K562 (cell line): Measurements from ENCODE around the gene GABARAP. TPM values are rescaled to one million over a fixed set of nuclear protein-coding genes. Genes with fewer than 3 reads are reported as not detected.

Experiments used
- CHD2 ChIP-seq: IDR thresholded peaks from 2 replicates; pipeline ENCODE4 v1.6.1; 2011; ENCODE audit warnings: low read depth, low read length
- JUNB ChIP-seq: fragments of 450-650 bp; formaldehyde crosslinking; conservative IDR thresholded peaks from 2 replicates; pipeline ENCODE4 v1.4.0; 2020; ENCODE audit warnings: mild to moderate bottlenecking
- NCOA1 ChIP-seq: fragments of 450-650 bp; IDR thresholded peaks from 2 replicates; pipeline ENCODE4 v1.6.1; 2016; ENCODE audit warnings: low read depth
- NRF1 ChIP-seq, 2 experiments: fragments of 450-650 bp; IDR thresholded peaks in 1 of 2; conservative IDR thresholded peaks in 1 of 2; 2 replicates each; pipeline ENCODE4 v1.6.1; 2014; ENCODE audit warnings: mild to moderate bottlenecking in 2 of 2
- PHB2 ChIP-seq: fragments of 450-650 bp; IDR thresholded peaks from 2 replicates; pipeline ENCODE4 v1.6.1; 2017; ENCODE audit warnings: low read depth
- PHF8 ChIP-seq: fragments of 200-600 bp; sonication (generic); IDR thresholded peaks from 2 replicates; pipeline ENCODE4 v1.6.1; 2012; ENCODE audit warnings: mixed run types, mild to moderate bottlenecking, inconsistent platforms, low read length, moderate library complexity, borderline replicate concordance
- TFAM ChIP-seq: fragments of 250-450 bp; sonication (Bioruptor Pico); conservative IDR thresholded peaks from 2 replicates; pipeline ENCODE4 v1.5.0; 2021; ENCODE audit warnings: mild to moderate bottlenecking, moderate library complexity
- TRIM28 ChIP-seq: fragments of 450-650 bp; IDR thresholded peaks from 2 replicates; pipeline ENCODE4 v1.6.1; 2017
- VEZF1 ChIP-seq: fragments of 200-800 bp; sonication (Bioruptor generic); IDR thresholded peaks from 2 replicates; pipeline ENCODE4 v1.6.1; 2017; ENCODE audit warnings: missing genetic modification characterization, missing compliant biosample characterization
- ZKSCAN3 ChIP-seq: fragments of 250-450 bp; sonication (Bioruptor Pico); IDR thresholded peaks from 2 replicates; pipeline ENCODE4 v1.4.0; 2020
- ZNF143 ChIP-seq: sonication (generic); formaldehyde crosslinking; IDR thresholded peaks from 2 replicates; pipeline ENCODE4 v1.9.0; 2022; ENCODE audit warnings: mild to moderate bottlenecking, missing genetic modification reagents
- ZNF740 ChIP-seq, 3 experiments: fragments of 200-800 bp in 1 of 3; sonication (Bioruptor generic) in 1 of 3; sonication (generic) in 1 of 3; formaldehyde crosslinking in 1 of 3; IDR thresholded peaks; 2 replicates each; pipeline versions ENCODE4 v1.6.1 to v1.8.0; 2016 to 2022; ENCODE audit warnings: mild to moderate bottlenecking in 2 of 3, missing compliant biosample characterization in 2 of 3, missing genetic modification characterization in 2 of 3, missing genetic modification reagents in 1 of 3
- polyA plus RNA-seq, 8 experiments: library from polyadenylated mRNA; depleted of rRNA in 4 of 8; stranded (reverse) in 5 of 8; unstranded in 3 of 8; fragments of >200 nt; fragmentation: Nextera tagmentation in 2 of 8; fragmentation: Illumina TruSeq in 1 of 8; extraction: Ambion mirVana in 2 of 8; extraction: Trizol in 1 of 8; gene quantifications; 2 replicates each; pipeline versions ENCODE4 v1.2.1 to v1.2.3, GENCODE V29; 2011 to 2014; ENCODE audit warnings: inconsistent platforms in 1 of 8, missing spikeins in 1 of 8
- total RNA-seq, 7 experiments: library from RNA; depleted of rRNA in 6 of 7; stranded (reverse); fragments of >200 nt in 6 of 7; fragmentation: Illumina TruSeq in 2 of 7; extraction: Trizol in 2 of 7; gene quantifications; 2 replicates each; pipeline versions ENCODE4 v1.2.1 to v1.2.3, GENCODE V29; 2011 to 2021; ENCODE audit warnings: low replicate concordance in 1 of 7
- TF ChIP-seq, protein P1 (sequence below): fragments of 450-650 bp; IDR thresholded peaks from 2 replicates; pipeline ENCODE4 v1.6.1; 2018; ENCODE audit not compliant: partially characterized antibody
- TF ChIP-seq, protein P2 (sequence below): fragments of 150-350 bp; IDR thresholded peaks from 2 replicates; pipeline ENCODE4 v1.6.1; 2014; ENCODE audit warnings: low read depth, mild to moderate bottlenecking, low read length, borderline replicate concordance
- TF ChIP-seq, protein P3 (sequence below): fragments of 250-450 bp; sonication (Bioruptor Pico); IDR thresholded peaks from 2 replicates; pipeline ENCODE4 v1.5.0; 2020; ENCODE audit warnings: mild to moderate bottlenecking

The GABARAP gene
- total and polyA plus RNA-seq, 9 of the 15 experiments (the other 6 are each of a cell fraction or from before 2014, with no cell fraction given), result 47.5 to 373 (median 152) TPM

GRCh38 chr17:7217113-7217987 lies 24.9 kb downstream of the GABARAP start (continued):
- TF ChIP-seq, protein P1, sequence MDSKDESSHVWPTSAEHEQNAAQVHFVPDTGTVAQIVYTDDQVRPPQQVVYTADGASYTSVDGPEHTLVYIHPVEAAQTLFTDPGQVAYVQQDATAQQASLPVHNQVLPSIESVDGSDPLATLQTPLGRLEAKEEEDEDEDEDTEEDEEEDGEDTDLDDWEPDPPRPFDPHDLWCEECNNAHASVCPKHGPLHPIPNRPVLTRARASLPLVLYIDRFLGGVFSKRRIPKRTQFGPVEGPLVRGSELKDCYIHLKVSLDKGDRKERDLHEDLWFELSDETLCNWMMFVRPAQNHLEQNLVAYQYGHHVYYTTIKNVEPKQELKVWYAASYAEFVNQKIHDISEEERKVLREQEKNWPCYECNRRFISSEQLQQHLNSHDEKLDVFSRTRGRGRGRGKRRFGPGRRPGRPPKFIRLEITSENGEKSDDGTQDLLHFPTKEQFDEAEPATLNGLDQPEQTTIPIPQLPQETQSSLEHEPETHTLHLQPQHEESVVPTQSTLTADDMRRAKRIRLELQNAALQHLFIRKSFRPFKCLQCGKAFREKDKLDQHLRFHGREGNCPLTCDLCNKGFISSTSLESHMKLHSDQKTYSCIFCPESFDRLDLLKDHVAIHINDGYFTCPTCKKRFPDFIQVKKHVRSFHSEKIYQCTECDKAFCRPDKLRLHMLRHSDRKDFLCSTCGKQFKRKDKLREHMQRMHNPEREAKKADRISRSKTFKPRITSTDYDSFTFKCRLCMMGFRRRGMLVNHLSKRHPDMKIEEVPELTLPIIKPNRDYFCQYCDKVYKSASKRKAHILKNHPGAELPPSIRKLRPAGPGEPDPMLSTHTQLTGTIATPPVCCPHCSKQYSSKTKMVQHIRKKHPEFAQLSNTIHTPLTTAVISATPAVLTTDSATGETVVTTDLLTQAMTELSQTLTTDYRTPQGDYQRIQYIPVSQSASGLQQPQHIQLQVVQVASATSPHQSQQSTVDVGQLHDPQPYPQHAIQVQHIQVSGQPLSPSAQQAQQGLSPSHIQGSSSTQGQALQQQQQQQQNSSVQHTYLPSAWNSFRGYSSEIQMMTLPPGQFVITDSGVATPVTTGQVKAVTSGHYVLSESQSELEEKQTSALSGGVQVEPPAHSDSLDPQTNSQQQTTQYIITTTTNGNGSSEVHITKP, result no peak
- peak; percentile 21; the same call in 1 of the 2 replicates for TF ChIP-seq PHF8
- TF ChIP-seq ZNF143, result no peak
- TF ChIP-seq PHB2, result no peak
- TF ChIP-seq TRIM28, result no peak
- TF ChIP-seq ZNF740 (CRISPR knock-in tag; IDR thresholded peaks at IDR 0.05), result peak; percentile 93
- peak in 1 of 2 experiments; percentile 71; a peak in 2 of 4 replicates for TF ChIP-seq ZNF740 (tag; IDR thresholded peaks at IDR 0.05)
- TF ChIP-seq, protein P2, sequence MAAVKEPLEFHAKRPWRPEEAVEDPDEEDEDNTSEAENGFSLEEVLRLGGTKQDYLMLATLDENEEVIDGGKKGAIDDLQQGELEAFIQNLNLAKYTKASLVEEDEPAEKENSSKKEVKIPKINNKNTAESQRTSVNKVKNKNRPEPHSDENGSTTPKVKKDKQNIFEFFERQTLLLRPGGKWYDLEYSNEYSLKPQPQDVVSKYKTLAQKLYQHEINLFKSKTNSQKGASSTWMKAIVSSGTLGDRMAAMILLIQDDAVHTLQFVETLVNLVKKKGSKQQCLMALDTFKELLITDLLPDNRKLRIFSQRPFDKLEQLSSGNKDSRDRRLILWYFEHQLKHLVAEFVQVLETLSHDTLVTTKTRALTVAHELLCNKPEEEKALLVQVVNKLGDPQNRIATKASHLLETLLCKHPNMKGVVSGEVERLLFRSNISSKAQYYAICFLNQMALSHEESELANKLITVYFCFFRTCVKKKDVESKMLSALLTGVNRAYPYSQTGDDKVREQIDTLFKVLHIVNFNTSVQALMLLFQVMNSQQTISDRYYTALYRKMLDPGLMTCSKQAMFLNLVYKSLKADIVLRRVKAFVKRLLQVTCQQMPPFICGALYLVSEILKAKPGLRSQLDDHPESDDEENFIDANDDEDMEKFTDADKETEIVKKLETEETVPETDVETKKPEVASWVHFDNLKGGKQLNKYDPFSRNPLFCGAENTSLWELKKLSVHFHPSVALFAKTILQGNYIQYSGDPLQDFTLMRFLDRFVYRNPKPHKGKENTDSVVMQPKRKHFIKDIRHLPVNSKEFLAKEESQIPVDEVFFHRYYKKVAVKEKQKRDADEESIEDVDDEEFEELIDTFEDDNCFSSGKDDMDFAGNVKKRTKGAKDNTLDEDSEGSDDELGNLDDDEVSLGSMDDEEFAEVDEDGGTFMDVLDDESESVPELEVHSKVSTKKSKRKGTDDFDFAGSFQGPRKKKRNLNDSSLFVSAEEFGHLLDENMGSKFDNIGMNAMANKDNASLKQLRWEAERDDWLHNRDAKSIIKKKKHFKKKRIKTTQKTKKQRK, result no peak
- TF ChIP-seq, protein P3, sequence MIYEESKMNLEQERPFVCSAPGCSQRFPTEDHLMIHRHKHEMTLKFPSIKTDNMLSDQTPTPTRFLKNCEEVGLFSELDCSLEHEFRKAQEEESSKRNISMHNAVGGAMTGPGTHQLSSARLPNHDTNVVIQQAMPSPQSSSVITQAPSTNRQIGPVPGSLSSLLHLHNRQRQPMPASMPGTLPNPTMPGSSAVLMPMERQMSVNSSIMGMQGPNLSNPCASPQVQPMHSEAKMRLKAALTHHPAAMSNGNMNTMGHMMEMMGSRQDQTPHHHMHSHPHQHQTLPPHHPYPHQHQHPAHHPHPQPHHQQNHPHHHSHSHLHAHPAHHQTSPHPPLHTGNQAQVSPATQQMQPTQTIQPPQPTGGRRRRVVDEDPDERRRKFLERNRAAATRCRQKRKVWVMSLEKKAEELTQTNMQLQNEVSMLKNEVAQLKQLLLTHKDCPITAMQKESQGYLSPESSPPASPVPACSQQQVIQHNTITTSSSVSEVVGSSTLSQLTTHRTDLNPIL (CRISPR knock-in tag), result no peak
- TF ChIP-seq CHD2, result no peak
- TF ChIP-seq JUNB (CRISPR knock-in tag), result no peak
- TF ChIP-seq TFAM (CRISPR knock-in tag), result no peak
- TF ChIP-seq NCOA1, result no peak
- no peak for TF ChIP-seq ZKSCAN3 (CRISPR knock-in tag)
- peak; percentile 86 for TF ChIP-seq VEZF1 (CRISPR knock-in tag)
- TF ChIP-seq NRF1 (conservative IDR thresholded peaks at IDR 0.05 in 1 of 2, IDR thresholded peaks at IDR 0.05 in 1 of 2), result no peak
